ENCODE results near the gene CD99L2. TPM values are rescaled to one million over a fixed set of nuclear protein-coding genes. Genes with fewer than 3 reads are reported as not detected.

The CD99L2 gene
- total and polyA plus RNA-seq, 7 donors = 62.7 to 173 (median 118) TPM

GRCh38 chrX:150929058-150929457 is 30.6 kb upstream of the CD99L2 start:
- H3K4me3 ChIP-seq = no peak overlapping the region
- H3K4me1 ChIP-seq = no peaks in the 10 kb centered on the region
- no peak overlapping the region for H3K27ac ChIP-seq
- WGBS, 3 donors = 63 to 83% (median 82%) methylated on average over 2 of the region's 2 CpGs
- intact Hi-C loops (cut with DNase I) = no loop called here
- no peaks in the 10 kb centered on the region for H3K36me3 ChIP-seq (ENCODE audit: insufficient read depth in 1 of 2, low read depth in 1 of 2)
- peaks cover 0 to 4% (median 0%) of the 10 kb centered on the region in 3 donors for H3K27me3 ChIP-seq (ENCODE audit: insufficient read depth in 3 of 3, low read length in 2 of 3)
- ATAC-seq = no peak
- DNase-seq = no peak
- no peak for TF ChIP-seq CTCF (IDR thresholded peaks at IDR 0.05)
- H3K9me3 ChIP-seq = no peaks in the 10 kb centered on the region

- Histone ChIP-seq H3K36me3 (ENCODE audit: insufficient read depth in 1 of 2, low read depth in 1 of 2) (no peaks in the 10 kb centered on the region), H3K4me3 (no peak overlapping the region), H3K9me3 (no peaks in the 10 kb centered on the region), H3K27me3 (ENCODE audit: insufficient read depth in 3 of 3, low read length in 2 of 3) (no peaks in the 10 kb centered on the region), H3K4me1 (no peaks in the 10 kb centered on the region), H3K27ac (no peak overlapping the region)
- no peak for DNase-seq
- no peak for TF ChIP-seq CTCF (IDR thresholded peaks at IDR 0.05)
- ATAC-seq = no peak
- intact Hi-C loops (cut with DNase I) = no loop called here
- WGBS, 3 donors = 81 to 91% (median 85%) methylated on average over 2 of the region's 2 CpGs
These were observed 28.3 kb upstream of the CD99L2 start for GRCh38 chrX:150926791-150927190.

- no peak overlapping the region for H3K27ac ChIP-seq
- TF ChIP-seq CTCF (IDR thresholded peaks at IDR 0.05) = no peak
- H3K9me3 ChIP-seq = no peaks in the 10 kb centered on the region
- 61 to 69% (median 69%) methylated on average over 2 of the region's 2 CpGs for WGBS, 3 donors
- intact Hi-C loops (cut with DNase I) = no loop called here
- no peak overlapping the region for H3K4me3 ChIP-seq
- no peaks in the 10 kb centered on the region for H3K36me3 ChIP-seq (ENCODE audit: insufficient read depth in 1 of 2, low read depth in 1 of 2)
- DNase-seq (no peak), ATAC-seq (no peak)
- no peaks in the 10 kb centered on the region for H3K27me3 ChIP-seq (ENCODE audit: insufficient read depth in 3 of 3, low read length in 2 of 3)
- H3K4me1 ChIP-seq = no peaks in the 10 kb centered on the region
These were observed 27.8 kb upstream of the CD99L2 start for GRCh38 chrX:150926304-150926703.

- no peak for TF ChIP-seq CTCF (IDR thresholded peaks at IDR 0.05)
- ATAC-seq (no peak), DNase-seq (no peak)
- no peaks in the 10 kb centered on the region for H3K4me1 ChIP-seq
- H3K27me3 ChIP-seq (ENCODE audit: insufficient read depth in 3 of 3, low read length in 2 of 3) = no peaks in the 10 kb centered on the region
- intact Hi-C loops (cut with DNase I) = no loop called here
- no peaks in the 10 kb centered on the region for H3K9me3 ChIP-seq
- H3K36me3 ChIP-seq (ENCODE audit: insufficient read depth in 1 of 2, low read depth in 1 of 2) = no peaks in the 10 kb centered on the region
- no peak overlapping the region for H3K4me3 ChIP-seq
- no peak overlapping the region for H3K27ac ChIP-seq
These were observed 20.9 kb upstream of the CD99L2 start for GRCh38 chrX:150919401-150919800.

- Histone ChIP-seq H3K27me3 (ENCODE audit: insufficient read depth in 3 of 3, low read length in 2 of 3) (no peaks in the 10 kb centered on the region), H3K4me1 (no peaks in the 10 kb centered on the region), H3K27ac (no peak overlapping the region), H3K36me3 (ENCODE audit: insufficient read depth in 1 of 2, low read depth in 1 of 2) (no peaks in the 10 kb centered on the region), H3K9me3 (no peaks in the 10 kb centered on the region), H3K4me3 (no peak overlapping the region)
- no peak for DNase-seq
- WGBS, 3 donors = 69 to 72% (median 69%) methylated on average over 7 to 9 of the region's 9 CpGs
- TF ChIP-seq CTCF (IDR thresholded peaks at IDR 0.05) = no peak
- intact Hi-C loops (cut with DNase I) = no loop called here
- no peak for ATAC-seq
These were observed 15.0 kb upstream of the CD99L2 start for GRCh38 chrX:150913511-150913910.
